Gastrocnemius medialis (tissue), 4 donors: Measurements from ENCODE around the gene C14orf132.

Source experiments
- CTCF ChIP-seq, 5 experiments: fragments of 450-650 bp in 3 of 5; fragments of 200-600 bp in 2 of 5; sonication (generic) in 2 of 5; IDR thresholded peaks in 4 of 5; conservative IDR thresholded peaks in 1 of 5; 1 replicate in 4 of 5; 2 replicates in 1 of 5; pipeline ENCODE4 v1.5.1; 2016 to 2019; ENCODE audit warnings: antibody characterized with exemption in 5 of 5, mild to moderate bottlenecking in 3 of 5, moderate library complexity in 3 of 5
- POLR2A ChIP-seq, 2 donors: fragments of 450-650 bp; IDR thresholded peaks; one replicate each; pipeline ENCODE4 v1.6.1; 2017; ENCODE audit warnings: antibody characterized with exemption in 2 of 2, mild to moderate bottlenecking in 2 of 2, moderate library complexity in 2 of 2

- TF ChIP-seq CTCF (IDR thresholded peaks at IDR 0.05 in 4 of 5, conservative IDR thresholded peaks at IDR 0.05 in 1 of 5): no peak
- no peak for TF ChIP-seq POLR2A (IDR thresholded peaks at IDR 0.05)
Observed at GRCh38 chr14:96039633-96040311, 610 bp downstream of the C14orf132 start.
